LNCAP (cell line): ENCODE measurements around the gene OSTN.

ENCODE experiments used
- TF ChIP-seq, protein P1 (sequence below): fragments of 450-650 bp; IDR thresholded peaks from 2 replicates; pipeline ENCODE4 v1.5.1; 2017; ENCODE audit warnings: mild to moderate bottlenecking

The OSTN gene

GRCh38 chr3:191261304-191261638 lies 62.2 kb downstream of the OSTN start:
- TF ChIP-seq, protein P1, sequence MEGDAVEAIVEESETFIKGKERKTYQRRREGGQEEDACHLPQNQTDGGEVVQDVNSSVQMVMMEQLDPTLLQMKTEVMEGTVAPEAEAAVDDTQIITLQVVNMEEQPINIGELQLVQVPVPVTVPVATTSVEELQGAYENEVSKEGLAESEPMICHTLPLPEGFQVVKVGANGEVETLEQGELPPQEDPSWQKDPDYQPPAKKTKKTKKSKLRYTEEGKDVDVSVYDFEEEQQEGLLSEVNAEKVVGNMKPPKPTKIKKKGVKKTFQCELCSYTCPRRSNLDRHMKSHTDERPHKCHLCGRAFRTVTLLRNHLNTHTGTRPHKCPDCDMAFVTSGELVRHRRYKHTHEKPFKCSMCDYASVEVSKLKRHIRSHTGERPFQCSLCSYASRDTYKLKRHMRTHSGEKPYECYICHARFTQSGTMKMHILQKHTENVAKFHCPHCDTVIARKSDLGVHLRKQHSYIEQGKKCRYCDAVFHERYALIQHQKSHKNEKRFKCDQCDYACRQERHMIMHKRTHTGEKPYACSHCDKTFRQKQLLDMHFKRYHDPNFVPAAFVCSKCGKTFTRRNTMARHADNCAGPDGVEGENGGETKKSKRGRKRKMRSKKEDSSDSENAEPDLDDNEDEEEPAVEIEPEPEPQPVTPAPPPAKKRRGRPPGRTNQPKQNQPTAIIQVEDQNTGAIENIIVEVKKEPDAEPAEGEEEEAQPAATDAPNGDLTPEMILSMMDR: no peak

DNA sequence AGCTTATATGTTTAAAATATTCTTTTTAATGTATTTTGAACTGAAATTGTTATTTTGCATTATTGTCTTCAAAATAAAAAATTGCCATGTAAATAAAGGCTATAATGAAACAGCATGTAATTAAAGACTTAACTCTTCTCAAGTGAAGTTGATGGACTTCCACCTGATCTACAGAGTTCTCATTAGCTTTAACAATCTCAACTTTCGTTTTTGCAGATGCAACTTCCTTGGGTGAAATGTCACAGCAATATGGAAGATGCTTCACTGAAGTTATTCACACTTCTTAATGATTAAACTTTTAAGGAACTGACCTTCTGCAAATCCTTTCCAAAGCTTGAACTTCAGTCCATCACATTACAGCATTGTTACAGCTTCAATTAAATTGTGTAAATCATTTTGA lies 63.6 kb downstream of the OSTN start:
- TF ChIP-seq, protein P1: no peak

- TF ChIP-seq, protein P1: no peak
Observed at GRCh38 chr3:191263365-191263764, 64.3 kb downstream of the OSTN start.

DNA sequence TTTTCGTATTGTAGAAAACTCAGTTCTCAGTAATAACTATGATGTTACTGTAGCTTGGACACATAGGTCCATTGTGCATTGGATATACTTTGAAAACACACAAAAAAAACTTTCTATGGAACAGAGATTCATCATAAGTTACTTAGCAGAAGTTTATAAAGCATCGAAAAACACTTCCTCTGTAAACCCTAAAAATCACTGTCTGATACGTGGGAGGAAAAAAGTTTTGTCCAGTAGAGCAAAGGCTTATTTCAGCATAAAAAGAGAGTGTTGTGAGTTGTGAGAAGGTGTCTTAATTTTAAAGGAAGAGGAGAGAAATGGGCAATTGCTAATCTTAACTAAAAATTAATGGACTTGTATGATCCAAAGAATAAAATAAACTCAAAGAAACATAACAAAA lies 64.8 kb downstream of the OSTN start:
- TF ChIP-seq, protein P1: no peak

- TF ChIP-seq, protein P1: no peak
Observed at GRCh38 chr3:191268737-191269136, 69.7 kb downstream of the OSTN start.

DNA sequence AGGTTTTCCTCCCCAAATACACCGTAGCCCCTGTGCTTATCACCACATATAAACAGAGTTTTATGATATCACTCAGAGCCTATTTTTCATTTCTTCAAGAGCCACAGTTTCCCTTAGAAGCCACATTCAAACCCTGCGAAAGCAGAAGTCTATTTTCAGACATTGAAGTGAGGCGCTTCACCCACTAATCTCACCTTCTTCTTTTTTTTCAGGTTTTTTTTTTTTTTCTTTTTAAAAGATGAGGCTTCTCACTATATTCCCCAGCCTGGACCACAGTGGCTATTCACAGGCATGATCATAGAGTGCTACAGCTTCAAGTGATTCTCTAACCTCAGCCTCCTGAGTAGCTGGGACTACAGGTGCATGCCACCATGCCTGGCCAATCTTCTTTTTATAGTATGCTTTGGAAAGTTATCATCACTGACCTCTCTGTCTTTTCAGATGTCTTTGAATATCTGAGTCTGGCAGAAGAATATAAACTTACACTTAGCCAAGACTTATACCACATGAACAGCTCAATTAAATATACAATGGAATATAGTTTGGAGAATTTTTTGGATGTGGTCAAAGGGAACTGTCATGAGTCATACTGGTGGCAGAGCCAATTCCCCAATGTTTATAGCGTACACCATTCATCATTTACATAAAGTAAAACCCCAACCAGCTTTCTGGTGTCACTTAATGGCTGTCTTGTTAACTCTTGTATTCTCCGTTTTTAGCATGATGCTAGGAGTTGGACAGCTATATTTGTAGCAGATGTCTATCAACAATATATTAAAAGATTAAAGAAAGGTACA lies 70.4 kb downstream of the OSTN start:
- TF ChIP-seq, protein P1: no peak

DNA sequence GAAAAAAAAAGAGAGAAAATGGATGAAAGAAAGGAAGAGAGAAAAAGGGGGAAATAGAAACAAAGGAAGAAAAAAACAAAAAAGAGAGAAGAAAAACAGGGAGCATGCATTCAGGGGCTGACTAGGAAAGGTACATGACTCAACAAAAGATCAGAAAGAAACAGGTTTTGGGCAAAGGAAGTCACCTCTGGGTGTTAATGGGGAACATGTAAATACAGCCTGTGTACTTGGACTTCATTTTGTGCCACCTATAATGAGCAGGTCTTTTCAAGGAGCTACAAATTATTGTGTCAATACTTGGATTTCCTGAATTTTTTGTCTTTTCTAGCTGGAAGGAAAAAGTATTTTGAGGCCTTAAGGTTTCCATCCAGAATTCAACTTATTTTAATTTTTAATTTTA lies 76.7 kb downstream of the OSTN start:
- TF ChIP-seq, protein P1: no peak

DNA sequence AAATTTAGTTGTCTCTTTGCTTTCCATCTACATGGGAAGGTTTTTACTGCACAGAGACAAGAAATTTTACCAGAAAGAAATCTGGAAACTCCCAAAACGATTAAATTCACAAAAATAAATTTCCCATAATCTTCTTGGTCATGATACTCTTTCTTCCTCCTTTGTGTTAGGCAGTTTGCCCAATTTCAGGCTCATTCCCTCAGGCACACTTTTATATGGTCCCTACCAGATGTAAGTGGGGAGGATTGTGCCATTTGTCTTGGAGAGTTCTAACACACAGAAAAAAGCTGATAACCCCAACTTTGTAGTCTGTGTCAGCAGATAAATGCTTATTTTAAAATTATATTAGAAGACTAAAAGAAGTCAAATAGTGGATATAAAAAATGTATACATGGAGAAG lies 81.1 kb downstream of the OSTN start:
- TF ChIP-seq, protein P1: no peak
